SK-N-SH (cell line): ENCODE measurements around the gene SMARCA2. TPM values are rescaled to one million over a fixed set of nuclear protein-coding genes. Genes with fewer than 3 reads are reported as not detected.

Experiments used
- CTCF ChIA-PET: fragments of 300-600, 350-600 bp; formaldehyde crosslinking; extraction: SDS; loops from one replicate; lab custom pipeline; 2021; lab: Yijun Ruan, JAX
- POLR2A ChIA-PET: fragments of 350-600 bp; sonication (Branson Sonifier 250); formaldehyde crosslinking; extraction: SDS; loops from one replicate; lab custom pipeline; 2020; ENCODE audit warnings: antibody characterized with exemption, inconsistent platforms; lab: Yijun Ruan, JAX
- DNase-seq: peaks from one replicate; pipeline ENCODE4 v3.0.0; 2012
- H2AFZ ChIP-seq: fragments of 200-600 bp; sonication (generic); 2 replicates; pipeline ENCODE4 v1.8.1; 2016; ENCODE audit warnings: antibody characterized with exemption, mild to moderate bottlenecking, low read depth
- H3F3A ChIP-seq: fragments of 200-600 bp; sonication (generic); replicated peaks from 2 replicates; pipeline ENCODE3; 2016; ENCODE audit warnings: antibody characterized with exemption, mild to moderate bottlenecking; ENCODE audit not compliant: insufficient read depth
- H3K27ac ChIP-seq, 2 experiments: fragments of 200-500 bp in 1 of 2; fragments of 200-600 bp in 1 of 2; sonication (Bioruptor generic) in 1 of 2; sonication (generic), shearing (Covaris generic) in 1 of 2; 2 replicates each; pipeline versions ENCODE4 v1.5.1 to v1.6.1; 2014 to 2016; ENCODE audit warnings: low read depth in 2 of 2, inconsistent platforms in 1 of 2, low read length in 1 of 2, mild to moderate bottlenecking in 1 of 2, mixed read lengths in 1 of 2
- H3K27me3 ChIP-seq: fragments of 200-600 bp; sonication (generic), shearing (Covaris generic); 2 replicates; pipeline ENCODE4 v1.6.1; 2016; ENCODE audit warnings: mixed run types; ENCODE audit not compliant: insufficient read depth
- H3K36me3 ChIP-seq, 2 experiments: fragments of 200-500 bp in 1 of 2; fragments of 200-600 bp in 1 of 2; sonication (Bioruptor generic) in 1 of 2; sonication (generic) in 1 of 2; replicated peaks in 1 of 2; 2 replicates each; pipeline versions ENCODE3 to v1.5.1; 2014 to 2016; ENCODE audit warnings: low read length in 1 of 2, mild to moderate bottlenecking in 1 of 2; ENCODE audit not compliant: insufficient read depth in 2 of 2, control insufficient read depth in 1 of 2
- H3K4me1 ChIP-seq, 2 experiments: fragments of 200-500 bp in 1 of 2; fragments of 200-600 bp in 1 of 2; sonication (Bioruptor generic) in 1 of 2; sonication (generic), shearing (Covaris generic) in 1 of 2; 2 replicates each; pipeline versions ENCODE4 v1.5.1 to v1.6.1; 2014 to 2016; ENCODE audit warnings: low read depth in 1 of 2, low read length in 1 of 2, mixed run types in 1 of 2; ENCODE audit not compliant: insufficient read depth in 2 of 2, control insufficient read depth in 1 of 2
- H3K4me2 ChIP-seq: fragments of 200-600 bp; sonication (generic), shearing (Covaris generic); 2 replicates; pipeline ENCODE4 v1.6.1; 2017; ENCODE audit warnings: mixed run types
- H3K4me3 ChIP-seq, 2 experiments: fragments of 200-500 bp in 1 of 2; fragments of 200-600 bp in 1 of 2; sonication (Bioruptor generic) in 1 of 2; sonication (generic), shearing (Covaris generic) in 1 of 2; 2 replicates each; pipeline versions ENCODE4 v1.5.1 to v1.8.1; 2014 to 2016; ENCODE audit warnings: low read depth in 2 of 2, inconsistent platforms in 1 of 2, low read length in 1 of 2, mild to moderate bottlenecking in 1 of 2, mixed read lengths in 1 of 2, moderate library complexity in 1 of 2
- H3K79me2 ChIP-seq: fragments of 200-600 bp; sonication (generic); 2 replicates; pipeline ENCODE4 v1.8.1; 2017; ENCODE audit warnings: mild to moderate bottlenecking; ENCODE audit not compliant: insufficient read depth
- H3K9ac ChIP-seq: fragments of 200-600 bp; sonication (generic); 2 replicates; pipeline ENCODE4 v1.6.1; 2017; ENCODE audit warnings: mixed run types
- H3K9me2 ChIP-seq: fragments of 200-600 bp; sonication (generic); 2 replicates; pipeline ENCODE4 v1.6.1; 2017; ENCODE audit warnings: mixed run types
- H3K9me3 ChIP-seq: fragments of 200-600 bp; sonication (generic); 2 replicates; pipeline ENCODE4 v1.6.1; 2017; ENCODE audit warnings: mixed run types, mild to moderate bottlenecking, moderate library complexity
- H4K20me1 ChIP-seq: fragments of 200-600 bp; sonication (generic); 2 replicates; pipeline ENCODE4 v1.6.1; 2017; ENCODE audit warnings: mild to moderate bottlenecking, mixed run types; ENCODE audit not compliant: insufficient read depth
- ELF1 ChIP-seq: IDR thresholded peaks from 2 replicates; pipeline ENCODE4 v1.4.0; 2012
- EZH2phosphoT487 ChIP-seq: fragments of 200-600 bp; sonication (generic); IDR thresholded peaks from 2 replicates; pipeline ENCODE4 v1.6.1; 2017; ENCODE audit warnings: low read depth, mixed run types, mild to moderate bottlenecking, antibody characterized with exemption, moderate library complexity, borderline replicate concordance
- GABPA ChIP-seq: IDR thresholded peaks from 2 replicates; pipeline ENCODE4 v1.4.0; 2012; ENCODE audit warnings: low read depth, mild to moderate bottlenecking
- MEF2A ChIP-seq: IDR thresholded peaks from 2 replicates; pipeline ENCODE4 v1.4.0; 2012; ENCODE audit warnings: low read depth, borderline replicate concordance
- MXI1 ChIP-seq: IDR thresholded peaks from 2 replicates; pipeline ENCODE4 v1.6.1; 2012; ENCODE audit warnings: mild to moderate bottlenecking, low read depth, low read length, improper control_type of control experiment
- PBX3 ChIP-seq: IDR thresholded peaks from 2 replicates; pipeline ENCODE4; 2012
- POLR2AphosphoS5 ChIP-seq: IDR thresholded peaks from 2 replicates; pipeline ENCODE4 v1.6.1; 2012; ENCODE audit warnings: low read depth, low read length
- RCOR1 ChIP-seq: fragments of 150-350 bp; IDR thresholded peaks from 2 replicates; pipeline ENCODE4 v1.6.1; 2017; ENCODE audit warnings: antibody characterized with exemption, low read length
- RFX5 ChIP-seq: IDR thresholded peaks from 2 replicates; pipeline ENCODE4 v1.6.1; 2012; ENCODE audit warnings: mild to moderate bottlenecking, improper control_type of control experiment, low read length
- RXRA ChIP-seq: IDR thresholded peaks from 2 replicates; pipeline ENCODE4 v1.4.0; 2012; ENCODE audit warnings: low read depth, mild to moderate bottlenecking, borderline replicate concordance
- TCF12 ChIP-seq: IDR thresholded peaks from 2 replicates; pipeline ENCODE4 v1.4.0; 2012
- WGBS: methylation state at CpG from one replicate; pipeline ENCODE4 v1.1.6; 2017; ENCODE audit warnings: low lambda C conversion rate; 5-methylcytosine and 5-hydroxymethylcytosine counted together
- polyA plus RNA-seq, 3 experiments: library from polyadenylated mRNA; depleted of rRNA; stranded (reverse); fragments of >200 nt; gene quantifications; 2 replicates each; pipeline ENCODE4 v1.2.3, GENCODE V29; 2012
- TF ChIP-seq, protein P1 (sequence below): fragments of 150-350 bp; IDR thresholded peaks from 2 replicates; pipeline ENCODE4 v1.6.1; 2016; ENCODE audit warnings: mild to moderate bottlenecking, low read depth, low read length
- TF ChIP-seq, protein P2 (sequence below): IDR thresholded peaks from 2 replicates; pipeline ENCODE4 v1.6.1; 2012; ENCODE audit warnings: mild to moderate bottlenecking, low read depth, low read length, moderate library complexity

The SMARCA2 gene
- polyA plus RNA-seq, 1 of the 3 experiments (the other 2 are of a cell fraction): 17.4 TPM

DNA sequence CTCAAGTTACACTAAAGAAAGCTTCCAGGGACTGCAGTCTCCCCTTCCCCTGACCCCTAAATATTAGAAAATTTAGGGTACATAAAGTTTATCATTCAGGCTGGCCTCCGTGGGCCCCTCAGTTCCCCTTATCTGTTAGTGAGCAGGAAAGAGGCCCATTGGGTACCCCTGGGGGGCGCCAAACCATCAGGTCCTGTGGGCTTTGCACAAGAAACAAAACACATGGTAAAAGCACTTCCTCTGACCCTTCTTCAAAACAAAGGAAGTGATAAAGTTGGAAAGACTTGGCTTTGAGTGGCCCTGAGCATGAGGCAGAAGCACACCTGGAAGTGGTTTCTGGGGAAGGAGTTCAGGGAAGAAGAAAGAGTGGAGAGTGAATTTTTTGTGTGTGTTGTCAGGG, 213.0 kb downstream of the SMARCA2 start (continued):
- TF ChIP-seq, protein P1, sequence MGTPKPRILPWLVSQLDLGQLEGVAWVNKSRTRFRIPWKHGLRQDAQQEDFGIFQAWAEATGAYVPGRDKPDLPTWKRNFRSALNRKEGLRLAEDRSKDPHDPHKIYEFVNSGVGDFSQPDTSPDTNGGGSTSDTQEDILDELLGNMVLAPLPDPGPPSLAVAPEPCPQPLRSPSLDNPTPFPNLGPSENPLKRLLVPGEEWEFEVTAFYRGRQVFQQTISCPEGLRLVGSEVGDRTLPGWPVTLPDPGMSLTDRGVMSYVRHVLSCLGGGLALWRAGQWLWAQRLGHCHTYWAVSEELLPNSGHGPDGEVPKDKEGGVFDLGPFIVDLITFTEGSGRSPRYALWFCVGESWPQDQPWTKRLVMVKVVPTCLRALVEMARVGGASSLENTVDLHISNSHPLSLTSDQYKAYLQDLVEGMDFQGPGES: no peak
- TF ChIP-seq ELF1: no peak
- no peak for TF ChIP-seq EZH2phosphoT487
- no peak for TF ChIP-seq TCF12
- TF ChIP-seq GABPA: no peak
- no peak for TF ChIP-seq POLR2AphosphoS5
- TF ChIP-seq RXRA: no peak
- no peak for TF ChIP-seq MXI1
- TF ChIP-seq PBX3: no peak
- TF ChIP-seq RFX5: no peak

DNA sequence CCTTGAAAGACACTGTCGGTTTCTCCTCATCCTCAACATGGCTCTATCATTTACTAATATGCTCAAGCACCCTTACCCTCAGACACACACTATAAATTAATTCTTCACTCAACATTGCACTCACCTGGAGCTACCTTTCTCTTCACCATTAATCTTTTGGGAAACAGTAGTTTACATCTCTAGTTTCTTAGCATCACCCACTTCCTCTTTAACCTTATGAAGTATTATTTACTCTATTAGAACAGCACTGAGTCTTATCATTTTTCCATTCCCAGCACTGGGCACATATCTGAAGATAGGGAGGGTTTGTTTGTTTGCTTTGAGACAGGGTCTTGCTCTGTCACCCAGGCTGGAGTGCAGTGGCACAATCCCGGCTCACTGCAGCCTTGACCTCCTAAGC, 213.5 kb downstream of the SMARCA2 start:
- H3K9ac ChIP-seq: no peak overlapping the region
- H3K9me2 ChIP-seq: no peaks in the 10 kb centered on the region
- ChIA-PET POLR2A (no interaction called here), CTCF (interaction anchor here (1.1 to 1.7 kb wide), 2 partner anchors 96 to 500 kb away, joined by 4 to 6 read pairs; no protein-coding TSS in a partner anchor)
- no peak for TF ChIP-seq RCOR1
- TF ChIP-seq POLR2AphosphoS5: no peak
- TF ChIP-seq, protein P2, sequence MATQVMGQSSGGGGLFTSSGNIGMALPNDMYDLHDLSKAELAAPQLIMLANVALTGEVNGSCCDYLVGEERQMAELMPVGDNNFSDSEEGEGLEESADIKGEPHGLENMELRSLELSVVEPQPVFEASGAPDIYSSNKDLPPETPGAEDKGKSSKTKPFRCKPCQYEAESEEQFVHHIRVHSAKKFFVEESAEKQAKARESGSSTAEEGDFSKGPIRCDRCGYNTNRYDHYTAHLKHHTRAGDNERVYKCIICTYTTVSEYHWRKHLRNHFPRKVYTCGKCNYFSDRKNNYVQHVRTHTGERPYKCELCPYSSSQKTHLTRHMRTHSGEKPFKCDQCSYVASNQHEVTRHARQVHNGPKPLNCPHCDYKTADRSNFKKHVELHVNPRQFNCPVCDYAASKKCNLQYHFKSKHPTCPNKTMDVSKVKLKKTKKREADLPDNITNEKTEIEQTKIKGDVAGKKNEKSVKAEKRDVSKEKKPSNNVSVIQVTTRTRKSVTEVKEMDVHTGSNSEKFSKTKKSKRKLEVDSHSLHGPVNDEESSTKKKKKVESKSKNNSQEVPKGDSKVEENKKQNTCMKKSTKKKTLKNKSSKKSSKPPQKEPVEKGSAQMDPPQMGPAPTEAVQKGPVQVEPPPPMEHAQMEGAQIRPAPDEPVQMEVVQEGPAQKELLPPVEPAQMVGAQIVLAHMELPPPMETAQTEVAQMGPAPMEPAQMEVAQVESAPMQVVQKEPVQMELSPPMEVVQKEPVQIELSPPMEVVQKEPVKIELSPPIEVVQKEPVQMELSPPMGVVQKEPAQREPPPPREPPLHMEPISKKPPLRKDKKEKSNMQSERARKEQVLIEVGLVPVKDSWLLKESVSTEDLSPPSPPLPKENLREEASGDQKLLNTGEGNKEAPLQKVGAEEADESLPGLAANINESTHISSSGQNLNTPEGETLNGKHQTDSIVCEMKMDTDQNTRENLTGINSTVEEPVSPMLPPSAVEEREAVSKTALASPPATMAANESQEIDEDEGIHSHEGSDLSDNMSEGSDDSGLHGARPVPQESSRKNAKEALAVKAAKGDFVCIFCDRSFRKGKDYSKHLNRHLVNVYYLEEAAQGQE: no peak
- TF ChIP-seq MEF2A: no peak
- H3K27ac ChIP-seq: no peak overlapping the region
- no peaks in the 10 kb centered on the region for H3K36me3 ChIP-seq
- 77% methylated on average over 2 of the region's 2 CpGs for WGBS
- H3K4me3 ChIP-seq: no peak overlapping the region
- H3K79me2 ChIP-seq: no peaks in the 10 kb centered on the region
- H3K4me2 ChIP-seq: no peak overlapping the region
- peaks cover 0 to 4% of the 10 kb centered on the region in 2 experiments; a peak in 2 of 4 replicates for H3K4me1 ChIP-seq
- no peaks in the 10 kb centered on the region for H3F3A ChIP-seq
- no peak for DNase-seq
- H3K27me3 ChIP-seq: no peaks in the 10 kb centered on the region
- H3K9me3 ChIP-seq: no peaks in the 10 kb centered on the region
- H2AFZ ChIP-seq: no peak overlapping the region
- no peaks in the 10 kb centered on the region for H4K20me1 ChIP-seq
